NT2/D1 (cell line): ENCODE data around the gene OAS1.

ENCODE experiments used
- DNase-seq: peaks from one replicate; pipeline ENCODE4 v3.0.0-alpha.2; 2011; ENCODE audit warnings: low read depth, low spot score
- H3K27me3 ChIP-seq: 2 replicates; pipeline ENCODE4 v1.6.0; 2011; ENCODE audit warnings: mild to moderate bottlenecking; ENCODE audit not compliant: insufficient read length, insufficient read depth
- H3K36me3 ChIP-seq: 2 replicates; pipeline ENCODE4 v1.6.1; 2011; ENCODE audit warnings: mild to moderate bottlenecking, low read length, mixed read lengths; ENCODE audit not compliant: insufficient read depth, insufficient read length
- H3K4me1 ChIP-seq: 2 replicates; pipeline ENCODE4 v1.5.1; 2011; ENCODE audit not compliant: insufficient read depth, insufficient read length
- H3K4me3 ChIP-seq: 2 replicates; pipeline ENCODE4 v1.5.1; 2011; ENCODE audit warnings: low read depth; ENCODE audit not compliant: insufficient read length
- H3K9ac ChIP-seq: 2 replicates; pipeline ENCODE4 v1.6.0; 2011; ENCODE audit warnings: low read depth; ENCODE audit not compliant: insufficient read length
- H3K9me3 ChIP-seq: 2 replicates; pipeline ENCODE4 v1.5.1; 2011; ENCODE audit warnings: mild to moderate bottlenecking, low read length; ENCODE audit not compliant: insufficient read depth
- SUZ12 ChIP-seq: IDR thresholded peaks from 2 replicates; pipeline ENCODE4 v1.6.1; 2011; ENCODE audit not compliant: insufficient read length, insufficient read depth; ENCODE audit errors: extremely low read depth
- YY1 ChIP-seq: IDR thresholded peaks from 2 replicates; pipeline ENCODE4 v1.6.1; 2011; ENCODE audit not compliant: insufficient read length, insufficient read depth
- ZNF274 ChIP-seq: IDR thresholded peaks from 2 replicates; pipeline ENCODE4 v1.6.1; 2011; ENCODE audit warnings: mild to moderate bottlenecking, low read depth, low read length

OAS1 gene

DNA sequence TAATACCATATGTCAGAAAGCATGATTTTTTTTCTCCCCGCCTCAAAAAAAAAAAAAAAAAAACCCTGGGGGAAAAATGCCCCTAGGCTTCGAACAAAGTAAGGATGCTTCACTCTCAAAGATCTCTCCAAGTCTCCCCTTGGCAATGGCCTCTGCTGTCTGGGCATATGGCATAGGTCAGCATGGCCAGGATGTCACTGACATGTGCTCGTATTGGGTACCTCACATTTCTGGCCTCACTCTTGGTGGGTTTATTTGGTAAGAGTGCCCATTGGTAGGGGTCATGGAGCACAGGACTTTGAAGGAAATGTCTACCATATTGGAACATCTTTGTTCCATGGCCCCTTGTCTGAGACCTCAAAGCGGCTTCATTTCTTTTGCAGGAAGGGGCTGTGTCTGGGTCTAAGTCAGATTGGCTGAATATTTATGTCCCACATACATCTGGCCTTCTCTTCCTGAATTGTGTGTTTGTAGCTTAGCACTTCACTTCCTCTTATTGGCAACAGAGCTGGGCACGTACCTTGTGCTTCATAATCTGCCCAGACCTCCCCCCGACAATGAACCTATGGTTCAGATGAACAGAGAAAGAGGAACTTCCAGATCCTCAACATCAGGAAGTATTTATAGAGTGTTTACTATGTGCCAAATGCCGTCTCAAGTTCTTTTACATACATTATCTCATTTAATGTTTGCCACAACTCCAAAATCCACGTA lies 36.3 kb upstream of the OAS1 start:
- TF ChIP-seq ZNF274 (no peak), YY1 (no peak), SUZ12 (no peak)
- Histone ChIP-seq H3K9ac (no peak overlapping the region), H3K36me3 (no peaks in the 10 kb centered on the region), H3K9me3 (no peaks in the 10 kb centered on the region), H3K4me1 (no peaks in the 10 kb centered on the region), H3K4me3 (no peak overlapping the region), H3K27me3 (no peaks in the 10 kb centered on the region)
- no peak for DNase-seq

DNA sequence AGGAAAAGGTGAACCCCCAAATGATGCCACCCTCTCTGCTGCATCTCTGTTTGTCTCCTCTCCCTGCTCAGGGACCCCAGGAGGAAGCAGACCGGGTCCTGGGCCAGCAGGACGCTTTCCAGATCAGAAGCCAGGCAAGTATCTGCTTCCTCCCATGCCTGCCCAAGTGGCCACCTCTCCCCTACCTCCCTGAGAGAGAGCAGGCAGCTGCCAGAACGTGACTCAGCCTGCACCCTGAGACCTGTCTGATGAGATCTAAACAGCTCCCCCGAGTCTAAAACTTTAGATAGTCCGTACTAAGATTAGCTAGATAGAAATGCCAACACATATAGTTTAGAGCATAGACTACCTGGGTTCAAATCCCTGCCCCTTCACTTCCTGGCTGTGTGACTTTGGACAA lies 31.2 kb upstream of the OAS1 start:
- no peaks in the 10 kb centered on the region for H3K27me3 ChIP-seq
- H3K9ac ChIP-seq = no peak overlapping the region
- no peak for DNase-seq
- H3K4me3 ChIP-seq = no peak overlapping the region
- peaks cover 9% of the 10 kb centered on the region for H3K4me1 ChIP-seq
- H3K9me3 ChIP-seq = no peaks in the 10 kb centered on the region
- no peaks in the 10 kb centered on the region for H3K36me3 ChIP-seq
- TF ChIP-seq YY1 (no peak), SUZ12 (no peak), ZNF274 (no peak)

DNA sequence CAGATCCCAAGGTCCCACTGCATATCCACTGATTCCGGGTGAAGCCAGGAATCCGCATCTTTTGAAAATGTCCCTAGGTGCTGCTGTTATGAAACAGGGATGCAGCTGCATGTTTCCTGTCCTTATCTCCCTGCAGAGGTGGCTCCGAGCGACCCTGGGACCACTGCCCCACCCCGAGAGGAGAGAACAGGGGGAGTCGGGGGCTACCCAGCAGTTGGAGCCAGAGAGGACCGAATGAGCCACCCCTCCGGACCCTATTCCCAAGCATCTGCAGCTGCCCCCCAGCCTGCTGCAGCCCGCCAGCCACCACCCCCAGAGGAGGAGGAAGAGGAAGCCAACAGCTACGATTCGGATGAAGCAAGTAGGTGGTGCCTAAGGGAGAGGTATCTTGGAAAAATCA lies 30.3 kb upstream of the OAS1 start:
- Histone ChIP-seq H3K9ac (no peak overlapping the region), H3K9me3 (no peaks in the 10 kb centered on the region), H3K36me3 (no peaks in the 10 kb centered on the region), H3K4me3 (no peak overlapping the region), H3K4me1 (peaks cover 9% of the 10 kb centered on the region), H3K27me3 (no peaks in the 10 kb centered on the region)
- no peak for DNase-seq
- TF ChIP-seq SUZ12 (no peak), YY1 (no peak), ZNF274 (no peak)

- Histone ChIP-seq H3K27me3 (no peaks in the 10 kb centered on the region), H3K9me3 (no peaks in the 10 kb centered on the region), H3K36me3 (no peaks in the 10 kb centered on the region), H3K9ac (no peak overlapping the region), H3K4me3 (no peak overlapping the region), H3K4me1 (peaks cover 9% of the 10 kb centered on the region)
- TF ChIP-seq SUZ12 (no peak), YY1 (no peak), ZNF274 (no peak)
- no peak for DNase-seq
These were observed 29.8 kb upstream of the OAS1 start for GRCh38 chr12:112877006-112877405.

DNA sequence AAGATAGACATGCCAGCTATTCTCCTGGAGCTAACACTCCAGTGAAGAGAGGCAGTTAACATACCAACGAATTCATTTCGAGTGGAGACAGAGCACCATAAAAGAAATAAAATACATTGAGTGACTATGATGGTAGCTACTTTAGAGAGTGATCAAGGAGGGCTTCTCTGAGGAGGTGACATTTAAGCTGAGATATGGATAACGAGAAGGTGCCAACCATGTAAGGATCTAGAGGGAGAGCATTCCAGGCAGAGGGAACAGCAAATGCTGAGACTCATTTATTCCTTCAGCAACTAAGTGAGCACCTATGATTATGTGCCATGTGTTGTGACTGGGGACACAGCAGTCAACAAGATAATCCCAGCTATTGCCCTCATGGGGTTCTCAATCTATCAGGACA lies 28.3 kb upstream of the OAS1 start:
- Histone ChIP-seq H3K4me1 (peaks cover 9% of the 10 kb centered on the region), H3K4me3 (no peak overlapping the region), H3K9ac (no peak overlapping the region), H3K9me3 (no peaks in the 10 kb centered on the region), H3K27me3 (no peaks in the 10 kb centered on the region), H3K36me3 (no peaks in the 10 kb centered on the region)
- TF ChIP-seq YY1 (no peak), SUZ12 (no peak), ZNF274 (no peak)
- DNase-seq = no peak

GRCh38 chr12:112879191-112879705 lies 27.5 kb upstream of the OAS1 start:
- Histone ChIP-seq H3K36me3 (no peaks in the 10 kb centered on the region), H3K9ac (no peak overlapping the region), H3K27me3 (no peaks in the 10 kb centered on the region), H3K9me3 (no peaks in the 10 kb centered on the region), H3K4me3 (no peak overlapping the region), H3K4me1 (peaks cover 9% of the 10 kb centered on the region)
- no peak for DNase-seq
- TF ChIP-seq ZNF274 = no peak
- TF ChIP-seq SUZ12 = no peak
- TF ChIP-seq YY1 = no peak

DNA sequence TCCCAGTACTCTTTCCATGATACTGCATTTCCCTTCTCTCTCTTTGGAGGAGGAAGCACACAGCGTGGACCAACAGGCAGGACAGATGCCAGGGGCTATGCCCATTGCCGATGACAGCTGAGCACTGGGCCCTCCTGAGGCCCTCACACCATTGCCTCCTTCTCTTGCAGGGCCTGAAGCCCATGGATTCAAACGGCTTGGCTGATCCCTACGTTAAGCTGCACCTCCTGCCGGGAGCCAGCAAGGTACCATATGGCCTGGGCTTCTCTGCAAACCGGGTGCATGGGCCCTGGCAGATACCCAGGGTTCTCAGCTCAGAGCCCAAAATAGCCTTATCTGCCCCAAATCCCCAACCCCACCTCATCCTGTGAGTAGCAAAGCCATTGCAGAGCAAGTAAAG lies 25.2 kb upstream of the OAS1 start:
- DNase-seq = no peak
- Histone ChIP-seq H3K27me3 (no peaks in the 10 kb centered on the region), H3K9me3 (peaks cover 4% of the 10 kb centered on the region; the same call in 1 of the 2 replicates), H3K36me3 (no peaks in the 10 kb centered on the region), H3K9ac (no peak overlapping the region), H3K4me1 (peaks cover 5% of the 10 kb centered on the region), H3K4me3 (no peak overlapping the region)
- TF ChIP-seq YY1 (no peak), SUZ12 (no peak), ZNF274 (no peak)
